ENCODE results near the gene PARK7. TPM values are rescaled to one million over a fixed set of nuclear protein-coding genes. Genes with fewer than 3 reads are reported as not detected.

PARK7 gene
- total RNA-seq, 4 donors from 2014 or later = 291 to 370 (median 332) TPM

GRCh38 chr1:7971024-7971423 lies 9.5 kb downstream of the PARK7 start:
- in situ Hi-C loops (cut with MboI; ENCODE audit: low sequenced_read_pairs in 4 of 4) = loop anchor here in 3 of 4 donors (10.0 kb wide), 3 partner anchors 64 to 374 kb away; partner anchors contain the start of gene SLC45A1 (in 2 of the 3)
- Histone ChIP-seq H3K27me3 (no peaks in the 10 kb centered on the region), H3K4me1 (peaks cover 24 to 29% of the 10 kb centered on the region in 2 donors), H3K4me3 (no peak overlapping the region), H3K36me3 (peaks cover 0 to 51% of the 10 kb centered on the region in 2 donors), H3K9me3 (no peaks in the 10 kb centered on the region), H3K27ac (no peak overlapping the region)
- DNase-seq = no peak
- no peak for ATAC-seq
- intact Hi-C loops (cut with DNase I; ENCODE audit: low total_unique reads) = no loop called here
- no peak for TF ChIP-seq CTCF (IDR thresholded peaks at IDR 0.05 in 4 of 5, conservative IDR thresholded peaks at IDR 0.05 in 1 of 5)
- TF ChIP-seq POLR2A (IDR thresholded peaks at IDR 0.05) = no peak

- intact Hi-C loops (cut with DNase I; ENCODE audit: low total_unique reads) = no loop called here
- Histone ChIP-seq H3K4me1 (peaks cover 22 to 28% of the 10 kb centered on the region in 2 donors), H3K4me3 (no peak overlapping the region), H3K27me3 (no peaks in the 10 kb centered on the region), H3K27ac (no peak overlapping the region), H3K36me3 (peaks cover 0 to 46% of the 10 kb centered on the region in 2 donors), H3K9me3 (no peaks in the 10 kb centered on the region)
- DNase-seq (no peak), ATAC-seq (no peak)
- in situ Hi-C loops (cut with MboI; ENCODE audit: low sequenced_read_pairs in 4 of 4) = loop anchor here in 3 of 4 donors (10.0 kb wide), 3 partner anchors 63 to 373 kb away; partner anchors contain the start of gene SLC45A1 (in 2 of the 3)
- no peak for TF ChIP-seq CTCF (IDR thresholded peaks at IDR 0.05 in 4 of 5, conservative IDR thresholded peaks at IDR 0.05 in 1 of 5)
- TF ChIP-seq POLR2A (IDR thresholded peaks at IDR 0.05) = no peak
Observed at GRCh38 chr1:7972285-7972684, 10.8 kb downstream of the PARK7 start.

- intact Hi-C loops (cut with DNase I; ENCODE audit: low total_unique reads) = no loop called here
- in situ Hi-C loops (cut with MboI; ENCODE audit: low sequenced_read_pairs in 4 of 4) = loop anchor here in 3 of 4 donors (10.0 kb wide), 3 partner anchors 62 to 372 kb away; partner anchors contain the start of gene SLC45A1 (in 2 of the 3)
Observed at GRCh38 chr1:7973086-7973485, 11.6 kb downstream of the PARK7 start.

GRCh38 chr1:7975212-7975865 lies 13.8 kb downstream of the PARK7 start:
- Histone ChIP-seq H3K9me3 (no peaks in the 10 kb centered on the region), H3K4me1 (peaks cover 17 to 30% of the 10 kb centered on the region in 2 donors), H3K27ac (peak overlapping the region; percentile 51 to 85 (median 68)), H3K4me3 (no peak overlapping the region), H3K36me3 (peaks cover 0 to 49% of the 10 kb centered on the region in 2 donors), H3K27me3 (no peaks in the 10 kb centered on the region)
- DNase-seq = peak; percentile 61 to 77
- in situ Hi-C loops (cut with MboI; ENCODE audit: low sequenced_read_pairs in 4 of 4) = loop anchor here (5.0 to 10.0 kb wide), 4 partner anchors 59 to 369 kb away; partner anchors contain the start of gene SLC45A1 (in 2 of the 4)
- TF ChIP-seq POLR2A (IDR thresholded peaks at IDR 0.05) (no peak), CTCF (IDR thresholded peaks at IDR 0.05 in 4 of 5, conservative IDR thresholded peaks at IDR 0.05 in 1 of 5) (peak; percentile 82 to 92 (median 88))
- peak; percentile 91 to 98 for ATAC-seq
- intact Hi-C loops (cut with DNase I; ENCODE audit: low total_unique reads) = loop anchor here (1.0 to 5.0 kb wide), 3 partner anchors 277 to 374 kb away; no protein-coding TSS in a partner anchor

More at GRCh38 chr1:7973086-7973485, 11.6 kb downstream of the PARK7 start:
- Histone ChIP-seq H3K27me3 (no peaks in the 10 kb centered on the region), H3K27ac (no peak overlapping the region), H3K4me3 (no peak overlapping the region), H3K9me3 (no peaks in the 10 kb centered on the region), H3K36me3 (peaks cover 0 to 49% of the 10 kb centered on the region in 2 donors), H3K4me1 (peaks cover 17 to 30% of the 10 kb centered on the region in 2 donors)
- TF ChIP-seq POLR2A (IDR thresholded peaks at IDR 0.05) (no peak), CTCF (IDR thresholded peaks at IDR 0.05 in 4 of 5, conservative IDR thresholded peaks at IDR 0.05 in 1 of 5) (no peak)
- DNase-seq (no peak), ATAC-seq (no peak)

Measured in gastrocnemius medialis (tissue), 4 donors.